ENCODE measurements around the gene NEURL1. TPM values are rescaled to one million over a fixed set of nuclear protein-coding genes. Genes with fewer than 3 reads are reported as not detected.

NEURL1 gene
- total and polyA plus RNA-seq, 2 donors (not counting 3 experiments of a cell fraction or from before 2014, with no cell fraction given): 0.06 to 0.22 TPM

DNA sequence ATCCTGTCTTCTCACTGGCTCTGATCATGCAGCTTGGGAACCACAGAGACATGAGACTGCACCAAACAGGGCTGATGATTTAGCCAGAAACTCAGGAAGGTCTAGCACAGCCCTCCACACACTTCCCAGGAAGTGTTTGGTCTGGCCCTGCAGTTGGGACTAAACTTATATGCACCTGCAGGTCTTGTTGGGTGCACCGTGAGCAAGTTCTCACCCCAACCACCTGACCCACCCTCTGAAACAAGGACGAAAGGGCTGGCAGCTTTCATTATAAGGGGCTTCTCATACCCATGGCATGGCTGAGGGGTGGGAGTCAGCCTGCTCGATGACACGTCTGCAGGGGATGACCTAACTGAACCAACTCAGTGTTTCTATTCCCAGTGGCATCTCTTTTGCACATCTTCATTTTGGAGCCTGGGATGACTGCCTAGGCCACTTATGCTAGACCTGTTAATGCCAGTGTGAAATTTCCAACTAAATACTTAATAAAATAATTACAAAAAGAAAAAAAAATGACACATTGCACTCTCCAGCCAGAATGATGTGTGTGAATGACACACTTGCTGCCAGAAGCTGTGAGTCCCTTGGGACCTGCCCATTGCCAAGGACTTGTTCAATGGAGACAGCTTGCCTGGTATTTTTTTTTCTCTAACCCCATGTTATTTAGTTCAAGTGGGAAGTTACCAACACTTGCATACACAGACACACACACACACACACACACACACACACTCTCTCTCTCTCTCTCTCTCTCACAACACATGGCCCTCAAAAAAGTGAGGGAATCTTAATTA lies 102.6 kb downstream of the NEURL1 start:
- DNase-seq (ENCODE audit: low read depth, low spot score) (no peak), FAIRE-seq (peak; percentile 4)
- ChIA-PET CTCF (interaction anchor here (0.6 to 3.2 kb wide), 3 partner anchors 9 to 782 kb away, joined by 3 to 65 read pairs (median 4); no protein-coding TSS in a partner anchor), POLR2A (no interaction called here)
- no peak overlapping the region for H3K27ac ChIP-seq (ENCODE audit: insufficient read depth, low read depth, low read length)
- H3K4me3 ChIP-seq (replicated peaks in 1 of 3; ENCODE audit: insufficient read depth in 1 of 3, low read depth in 1 of 3, low read length in 3 of 3): no peak overlapping the region
- peaks cover 17% of the 10 kb centered on the region for H3K4me1 ChIP-seq (ENCODE audit: control insufficient read depth, extremely low read depth, insufficient read depth, low read length)
- intact Hi-C loops (cut with micrococcal nuclease) (no loop called here), dilution Hi-C loops (cut with MboI; ENCODE audit: extremely low pct_ligation_motif_present, low sequenced_read_pairs) (no loop called here)
- H3K9me3 ChIP-seq (replicated peaks; ENCODE audit: control insufficient read depth, insufficient read depth, low read length): no peaks in the 10 kb centered on the region
- no peaks in the 10 kb centered on the region for H4K20me1 ChIP-seq (replicated peaks; ENCODE audit: control insufficient read depth, extremely low read depth, insufficient read depth, low read length)
- no TSS peak for BruUV-seq (replicated peaks)
- H3K4me2 ChIP-seq (ENCODE audit: insufficient read depth, low read length): no peak overlapping the region
- H3K36me3 ChIP-seq (ENCODE audit: control insufficient read depth in 2 of 2, extremely low read depth in 1 of 2, insufficient read depth in 2 of 2, low read length in 2 of 2): no peaks in the 10 kb centered on the region
- no peaks in the 10 kb centered on the region for H3K9me1 ChIP-seq (replicated peaks; ENCODE audit: control insufficient read depth, extremely low read depth, insufficient read depth, low read length)
- TF ChIP-seq POLR2AphosphoS5 (IDR thresholded peaks at IDR 0.05; ENCODE audit: insufficient read depth, low read depth, low read length): no peak
- TF ChIP-seq GATA2 (IDR thresholded peaks at IDR 0.05; ENCODE audit: insufficient read depth, insufficient read length, low read depth, low read length): no peak
- TF ChIP-seq MYC (IDR thresholded peaks at IDR 0.05; ENCODE audit: low read depth, low read length): no peak
- TF ChIP-seq POLR2A (IDR thresholded peaks at IDR 0.05; ENCODE audit: low read depth, low read length): no peak
- TF ChIP-seq, protein P1, sequence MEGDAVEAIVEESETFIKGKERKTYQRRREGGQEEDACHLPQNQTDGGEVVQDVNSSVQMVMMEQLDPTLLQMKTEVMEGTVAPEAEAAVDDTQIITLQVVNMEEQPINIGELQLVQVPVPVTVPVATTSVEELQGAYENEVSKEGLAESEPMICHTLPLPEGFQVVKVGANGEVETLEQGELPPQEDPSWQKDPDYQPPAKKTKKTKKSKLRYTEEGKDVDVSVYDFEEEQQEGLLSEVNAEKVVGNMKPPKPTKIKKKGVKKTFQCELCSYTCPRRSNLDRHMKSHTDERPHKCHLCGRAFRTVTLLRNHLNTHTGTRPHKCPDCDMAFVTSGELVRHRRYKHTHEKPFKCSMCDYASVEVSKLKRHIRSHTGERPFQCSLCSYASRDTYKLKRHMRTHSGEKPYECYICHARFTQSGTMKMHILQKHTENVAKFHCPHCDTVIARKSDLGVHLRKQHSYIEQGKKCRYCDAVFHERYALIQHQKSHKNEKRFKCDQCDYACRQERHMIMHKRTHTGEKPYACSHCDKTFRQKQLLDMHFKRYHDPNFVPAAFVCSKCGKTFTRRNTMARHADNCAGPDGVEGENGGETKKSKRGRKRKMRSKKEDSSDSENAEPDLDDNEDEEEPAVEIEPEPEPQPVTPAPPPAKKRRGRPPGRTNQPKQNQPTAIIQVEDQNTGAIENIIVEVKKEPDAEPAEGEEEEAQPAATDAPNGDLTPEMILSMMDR (IDR thresholded peaks at IDR 0.05; ENCODE audit: extremely low read depth in 1 of 2, insufficient read depth in 1 of 2, low read depth in 1 of 2, low read length in 2 of 2): no peak
- TF ChIP-seq EZH2 (IDR thresholded peaks at IDR 0.05; ENCODE audit: borderline replicate concordance, low read depth, low read length, severe bottlenecking): no peak
- no peak for TF ChIP-seq JUN (IDR thresholded peaks at IDR 0.05; ENCODE audit: borderline replicate concordance, insufficient read depth, insufficient read length, low read depth)
- no peak for TF ChIP-seq FOS (IDR thresholded peaks at IDR 0.05; ENCODE audit: borderline replicate concordance, insufficient read depth, low read length)
- TF ChIP-seq, protein P2, sequence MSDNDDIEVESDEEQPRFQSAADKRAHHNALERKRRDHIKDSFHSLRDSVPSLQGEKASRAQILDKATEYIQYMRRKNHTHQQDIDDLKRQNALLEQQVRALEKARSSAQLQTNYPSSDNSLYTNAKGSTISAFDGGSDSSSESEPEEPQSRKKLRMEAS (IDR thresholded peaks at IDR 0.05; ENCODE audit: insufficient read depth, insufficient read length): no peak
- no peaks in the 10 kb centered on the region for H3K27me3 ChIP-seq (ENCODE audit: control insufficient read depth in 2 of 2, insufficient read depth in 2 of 2, low read length in 2 of 2)
- no peak overlapping the region for H3K9ac ChIP-seq (replicated peaks; ENCODE audit: extremely low read depth, insufficient read depth, low read length)
- H2AFZ ChIP-seq (ENCODE audit: low read depth, low read length): no peak overlapping the region
- no peaks in the 10 kb centered on the region for H3K79me2 ChIP-seq (ENCODE audit: control insufficient read depth, insufficient read depth, low read length)

Data from endothelial cell of umbilical vein (primary cell).